ENCODE results near the gene AGRP. TPM values are rescaled to one million over a fixed set of nuclear protein-coding genes. Genes with fewer than 3 reads are reported as not detected.
A peak's percentile ranks its signal among the peaks of the same experiment; 100 is the strongest.
"Not testable (repeated sequence)": the region's sequence is repeated elsewhere in the genome, so short reads cannot be mapped to it uniquely, and the experiment has no call there.

The AGRP gene
- polyA plus RNA-seq, 1 experiment, result not detected

GRCh38 chr16:67516296-67517154 is 33.2 kb upstream of the AGRP start:
- ChIA-PET CTCF (interaction anchor here (1.1 to 5.7 kb wide), 11 partner anchors 23 to 300 kb away, joined by 3 to 80 read pairs (median 11); partner anchors contain the start of genes ATP6V0D1, C16orf86, CARMIL2 and CTCF), POLR2A (no interaction called here)
- no peaks in the 10 kb centered on the region for H3K27me3 ChIP-seq (ENCODE audit: control insufficient read depth, insufficient read depth, low read length)
- no peak for TF ChIP-seq CTCF (IDR thresholded peaks at IDR 0.05; ENCODE audit: insufficient read depth, low read depth, low read length)
- no peaks in the 10 kb centered on the region for H3K36me3 ChIP-seq (ENCODE audit: control insufficient read depth, insufficient read depth, low read length)
- peak; percentile 26 for DNase-seq (ENCODE audit: low read depth)
- H3K4me3 ChIP-seq (ENCODE audit: low read depth, low read length), result no peak overlapping the region

GRCh38 chr16:67514382-67514828 is 31.1 kb upstream of the AGRP start:
- no peaks in the 10 kb centered on the region for H3K27me3 ChIP-seq (ENCODE audit: control insufficient read depth, insufficient read depth, low read length)
- ChIA-PET CTCF (interaction anchor here (0.6 to 5.7 kb wide), 17 partner anchors 10 to 329 kb away, joined by 3 to 80 read pairs (median 8); partner anchors contain the start of genes ATP6V0D1, C16orf86, CTCF and ENKD1), POLR2A (no interaction called here)
- TF ChIP-seq CTCF (IDR thresholded peaks at IDR 0.05; ENCODE audit: insufficient read depth, low read depth, low read length), result peak; percentile 72
- no peaks in the 10 kb centered on the region for H3K36me3 ChIP-seq (ENCODE audit: control insufficient read depth, insufficient read depth, low read length)
- DNase-seq (ENCODE audit: low read depth), result peak; percentile 24
- H3K4me3 ChIP-seq (ENCODE audit: low read depth, low read length), result no peak overlapping the region

- H3K27me3 ChIP-seq (ENCODE audit: control insufficient read depth, insufficient read depth, low read length); DNase-seq (ENCODE audit: low read depth); H3K36me3 ChIP-seq (ENCODE audit: control insufficient read depth, insufficient read depth, low read length); H3K4me3 ChIP-seq (ENCODE audit: low read depth, low read length): not testable (repeated sequence)
- CTCF ChIA-PET, result interaction anchor here (0.6 to 5.7 kb wide), 17 partner anchors 8 to 329 kb away, joined by 3 to 80 read pairs (median 8); partner anchors contain the start of genes ATP6V0D1, C16orf86, CTCF and ENKD1
- POLR2A ChIA-PET, result interaction anchor here (0.6 kb wide), 1 partner anchor 189 kb away, joined by 3 read pairs; no protein-coding TSS in a partner anchor
Observed at GRCh38 chr16:67513892-67514291, 30.5 kb upstream of the AGRP start.

GRCh38 chr16:67509016-67509415 is 25.7 kb upstream of the AGRP start:
- Histone ChIP-seq H3K36me3 (ENCODE audit: control insufficient read depth, insufficient read depth, low read length) (no peaks in the 10 kb centered on the region), H3K4me3 (ENCODE audit: low read depth, low read length) (no peak overlapping the region), H3K27me3 (ENCODE audit: control insufficient read depth, insufficient read depth, low read length) (no peaks in the 10 kb centered on the region)
- POLR2A ChIA-PET, result no interaction called here
- no peak for DNase-seq (ENCODE audit: low read depth)
- no peak for TF ChIP-seq CTCF (IDR thresholded peaks at IDR 0.05; ENCODE audit: insufficient read depth, low read depth, low read length)
- CTCF ChIA-PET, result interaction anchor here (1.0 to 3.9 kb wide), 4 partner anchors 12 to 81 kb away, joined by 3 to 20 read pairs (median 4); no protein-coding TSS in a partner anchor

- POLR2A ChIA-PET, result no interaction called here
- Histone ChIP-seq H3K4me3 (ENCODE audit: low read depth, low read length) (no peak overlapping the region), H3K27me3 (ENCODE audit: control insufficient read depth, insufficient read depth, low read length) (no peaks in the 10 kb centered on the region), H3K36me3 (ENCODE audit: control insufficient read depth, insufficient read depth, low read length) (no peaks in the 10 kb centered on the region)
- CTCF ChIA-PET, result interaction anchor here (0.6 to 4.1 kb wide), 4 partner anchors 12 to 129 kb away, joined by 3 to 20 read pairs (median 4); no protein-coding TSS in a partner anchor
- TF ChIP-seq CTCF (IDR thresholded peaks at IDR 0.05; ENCODE audit: insufficient read depth, low read depth, low read length), result no peak
- DNase-seq (ENCODE audit: low read depth), result no peak
Observed at GRCh38 chr16:67506468-67506867, 23.1 kb upstream of the AGRP start.
